Measurements from ENCODE around the gene PIP4K2A. TPM values are rescaled to one million over a fixed set of nuclear protein-coding genes. Genes with fewer than 3 reads are reported as not detected.

PIP4K2A gene
- polyA plus RNA-seq, 1 experiment = 24.1 TPM

- TF ChIP-seq CTCF (IDR thresholded peaks at IDR 0.05; ENCODE audit: low read depth, low read length) = no peak
- DNase-seq (ENCODE audit: low read depth, low spot score) = no peak
- no peaks in the 10 kb centered on the region for H3K9me3 ChIP-seq (ENCODE audit: control insufficient read depth, insufficient read depth, low read length)
- no peaks in the 10 kb centered on the region for H3K27me3 ChIP-seq (ENCODE audit: control insufficient read depth, insufficient read depth, low read length)
- ChIA-PET CTCF (no interaction called here), POLR2A (interaction anchor here (0.5 kb wide), 1 partner anchor 207 kb away, joined by 3 read pairs; no protein-coding TSS in a partner anchor)
- no peak overlapping the region for H3K4me3 ChIP-seq (ENCODE audit: low read depth, low read length)
- H3K27ac ChIP-seq (ENCODE audit: low read depth, low read length) = no peak overlapping the region
Measured at GRCh38 chr10:22644222-22644621, 70.2 kb downstream of the PIP4K2A start.

GRCh38 chr10:22643775-22644174 lies 70.6 kb downstream of the PIP4K2A start:
- Histone ChIP-seq H3K4me3 (ENCODE audit: low read depth, low read length) (no peak overlapping the region), H3K27me3 (ENCODE audit: control insufficient read depth, insufficient read depth, low read length) (no peaks in the 10 kb centered on the region), H3K9me3 (ENCODE audit: control insufficient read depth, insufficient read depth, low read length) (no peaks in the 10 kb centered on the region), H3K27ac (ENCODE audit: low read depth, low read length) (no peak overlapping the region)
- DNase-seq (ENCODE audit: low read depth, low spot score) = no peak
- ChIA-PET CTCF (no interaction called here), POLR2A (interaction anchor here (0.5 kb wide), 1 partner anchor 207 kb away, joined by 3 read pairs; no protein-coding TSS in a partner anchor)
- TF ChIP-seq CTCF (IDR thresholded peaks at IDR 0.05; ENCODE audit: low read depth, low read length) = no peak

GRCh38 chr10:22643116-22643515 lies 71.3 kb downstream of the PIP4K2A start:
- Histone ChIP-seq H3K9me3 (ENCODE audit: control insufficient read depth, insufficient read depth, low read length) (no peaks in the 10 kb centered on the region), H3K27me3 (ENCODE audit: control insufficient read depth, insufficient read depth, low read length) (no peaks in the 10 kb centered on the region), H3K27ac (ENCODE audit: low read depth, low read length) (no peak overlapping the region), H3K4me3 (ENCODE audit: low read depth, low read length) (no peak overlapping the region)
- DNase-seq (ENCODE audit: low read depth, low spot score) = no peak
- ChIA-PET POLR2A (no interaction called here), CTCF (interaction anchor here (0.5 kb wide), 1 partner anchor 45 kb away, joined by 4 read pairs; no protein-coding TSS in a partner anchor)
- no peak for TF ChIP-seq CTCF (IDR thresholded peaks at IDR 0.05; ENCODE audit: low read depth, low read length)

GRCh38 chr10:22641743-22642142 lies 72.6 kb downstream of the PIP4K2A start:
- TF ChIP-seq CTCF (IDR thresholded peaks at IDR 0.05; ENCODE audit: low read depth, low read length) = no peak
- no peak overlapping the region for H3K27ac ChIP-seq (ENCODE audit: low read depth, low read length)
- H3K9me3 ChIP-seq (ENCODE audit: control insufficient read depth, insufficient read depth, low read length) = 0 out of 2 replicates have a peak, but pooled peaks cover under 1% of the 10 kb centered on the region
- ChIA-PET CTCF (no interaction called here), POLR2A (no interaction called here)
- no peak overlapping the region for H3K4me3 ChIP-seq (ENCODE audit: low read depth, low read length)
- no peaks in the 10 kb centered on the region for H3K27me3 ChIP-seq (ENCODE audit: control insufficient read depth, insufficient read depth, low read length)
- DNase-seq (ENCODE audit: low read depth, low spot score) = no peak

GRCh38 chr10:22640359-22640758 lies 74.0 kb downstream of the PIP4K2A start:
- H3K9me3 ChIP-seq (ENCODE audit: control insufficient read depth, insufficient read depth, low read length) = 0 out of 2 replicates have a peak, but pooled peaks cover 2% of the 10 kb centered on the region
- CTCF ChIA-PET = no interaction called here
- H3K4me3 ChIP-seq (ENCODE audit: low read depth, low read length) = no peak overlapping the region
- TF ChIP-seq CTCF (IDR thresholded peaks at IDR 0.05; ENCODE audit: low read depth, low read length) = no peak
- no peaks in the 10 kb centered on the region for H3K27me3 ChIP-seq (ENCODE audit: control insufficient read depth, insufficient read depth, low read length)
- no peak overlapping the region for H3K27ac ChIP-seq (ENCODE audit: low read depth, low read length)
- POLR2A ChIA-PET = interaction anchor here (0.7 kb wide), 1 partner anchor 14 kb away, joined by 8 read pairs; no protein-coding TSS in a partner anchor
- no peak for DNase-seq (ENCODE audit: low read depth, low spot score)
